Measurements from ENCODE around the gene CAND2.
"Not testable (repeated sequence)": the region's sequence is repeated elsewhere in the genome, so short reads cannot be mapped to it uniquely, and the experiment has no call there.

The CAND2 gene

GRCh38 chr3:12772462-12772861 lies 24.0 kb upstream of the CAND2 start:
- no peak for DNase-seq

GRCh38 chr3:12773030-12773709 lies 23.3 kb upstream of the CAND2 start:
- no peak for DNase-seq

DNA sequence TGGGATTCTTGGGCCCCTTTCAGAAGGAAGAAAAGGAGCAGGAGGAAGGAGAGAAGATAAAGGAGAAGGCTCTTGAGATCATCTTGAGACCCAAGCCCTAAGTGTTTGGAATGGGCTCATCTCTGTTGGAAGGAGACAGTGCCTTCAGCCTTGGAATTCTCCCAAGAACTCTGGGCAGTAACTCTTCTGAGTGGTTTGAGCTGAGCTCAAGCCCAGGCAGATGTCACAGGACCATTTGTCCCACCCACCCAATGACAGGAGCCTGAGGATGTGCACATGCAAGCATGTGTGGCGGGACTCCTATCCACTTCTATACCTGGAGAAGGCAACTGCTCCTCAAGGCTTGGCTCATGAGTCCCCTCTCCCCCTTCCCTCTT lies 22.8 kb upstream of the CAND2 start:
- no peak for DNase-seq

GRCh38 chr3:12774619-12775018 lies 21.9 kb upstream of the CAND2 start:
- DNase-seq: no peak

GRCh38 chr3:12775226-12775625 lies 21.3 kb upstream of the CAND2 start:
- no peak for DNase-seq

- not testable (repeated sequence) for DNase-seq
Observed at GRCh38 chr3:12775970-12776369, 20.5 kb upstream of the CAND2 start.

- DNase-seq: no peak
Observed at GRCh38 chr3:12777171-12777570, 19.3 kb upstream of the CAND2 start.

GRCh38 chr3:12780751-12781150 lies 15.7 kb upstream of the CAND2 start:
- no peak for DNase-seq

- DNase-seq: no peak
Observed at GRCh38 chr3:12782172-12782815, 14.2 kb upstream of the CAND2 start.

DNA sequence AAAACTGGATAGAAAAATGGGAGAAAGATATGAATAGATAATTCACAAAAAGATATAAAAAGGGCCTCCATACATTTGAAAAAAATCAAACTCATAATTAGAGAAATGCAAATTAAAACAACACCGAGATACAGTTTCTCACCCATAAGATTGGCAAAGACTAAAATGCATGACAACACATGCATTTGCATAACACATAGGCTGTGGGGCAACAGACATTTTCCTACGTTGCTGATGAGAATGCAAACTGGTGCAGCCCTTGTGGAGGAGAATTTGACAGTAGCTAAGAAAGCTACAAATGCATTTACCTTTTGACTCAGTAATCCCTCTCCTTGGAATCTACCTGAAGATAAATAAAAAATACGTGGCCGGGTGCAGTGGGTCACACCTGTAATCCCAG lies 11.4 kb upstream of the CAND2 start:
- no peak for DNase-seq

DNA sequence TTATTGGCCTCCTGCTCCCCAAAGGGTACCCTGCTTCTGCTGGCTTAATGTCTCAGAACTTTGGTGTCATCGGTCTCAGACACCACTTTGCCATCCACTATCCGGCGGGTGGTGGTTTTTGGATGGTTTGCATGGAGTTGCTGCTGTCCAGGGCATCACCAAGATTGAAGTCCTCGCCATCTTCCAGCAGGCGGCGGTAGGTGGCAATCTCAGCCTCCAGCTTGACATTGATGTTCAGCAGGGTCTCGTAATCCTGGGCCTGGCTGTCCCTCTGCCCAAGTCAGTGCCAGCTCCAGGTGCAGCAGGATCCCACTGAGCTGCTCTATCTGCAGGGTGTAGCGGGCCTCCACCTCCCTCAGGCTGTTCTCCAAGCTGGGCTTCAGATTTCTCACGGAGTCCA lies 9.1 kb upstream of the CAND2 start:
- peak; percentile 49 for DNase-seq

DNA sequence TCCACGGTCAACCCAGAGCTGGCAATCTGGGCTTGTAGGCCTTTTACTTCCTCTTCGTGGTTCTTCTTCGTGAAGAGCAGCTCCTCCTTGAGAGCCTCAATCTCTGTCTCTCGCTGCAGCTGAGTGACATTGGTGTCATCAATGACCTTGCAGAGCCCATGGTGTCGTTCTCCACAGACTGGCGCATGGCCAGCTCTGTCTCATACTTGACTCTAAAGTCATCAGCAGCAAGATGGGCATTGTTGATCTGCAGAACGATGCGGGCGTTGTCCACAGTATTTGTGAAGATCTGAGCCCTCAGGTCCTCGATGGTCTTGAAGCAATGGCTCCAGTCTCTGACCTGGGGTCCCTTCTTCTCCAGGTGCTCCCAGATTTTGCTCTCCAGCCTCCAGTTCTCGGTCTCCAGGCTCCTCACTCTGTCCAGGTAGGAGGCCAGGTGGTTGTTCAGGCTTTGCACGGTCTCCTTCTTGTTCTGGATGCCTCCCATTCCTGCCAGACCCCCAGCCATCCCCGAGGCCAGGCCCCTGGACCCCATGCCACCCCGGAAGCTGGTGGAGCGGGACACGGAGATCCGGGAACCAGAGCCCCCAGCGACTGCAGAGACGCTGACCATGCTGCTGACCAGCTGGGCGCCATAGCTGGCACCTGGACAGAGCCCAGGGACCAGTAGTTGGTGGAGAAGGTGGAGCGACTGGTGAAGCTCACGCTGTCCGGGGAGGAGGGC lies 8.4 kb upstream of the CAND2 start:
- not testable (repeated sequence) for DNase-seq

DNA sequence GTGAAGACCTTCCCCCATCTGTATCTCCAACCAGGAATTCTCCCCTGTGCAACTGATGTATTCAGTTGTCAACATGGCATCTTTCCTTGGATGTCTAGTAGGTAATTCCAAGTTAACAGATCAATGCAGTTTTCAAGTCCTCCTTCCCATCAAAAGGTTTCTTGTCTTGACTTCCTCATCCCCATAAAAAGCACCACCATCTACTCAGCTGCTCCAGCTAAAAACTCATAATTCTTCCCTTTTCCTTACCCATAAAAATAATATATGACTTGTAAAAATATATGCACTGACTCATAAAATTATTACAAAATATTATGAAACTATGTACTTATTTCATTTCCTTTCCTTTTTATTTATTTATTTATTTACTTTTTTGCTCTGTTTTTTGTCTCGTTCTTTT lies 5.0 kb upstream of the CAND2 start:
- DNase-seq: no peak

DNA sequence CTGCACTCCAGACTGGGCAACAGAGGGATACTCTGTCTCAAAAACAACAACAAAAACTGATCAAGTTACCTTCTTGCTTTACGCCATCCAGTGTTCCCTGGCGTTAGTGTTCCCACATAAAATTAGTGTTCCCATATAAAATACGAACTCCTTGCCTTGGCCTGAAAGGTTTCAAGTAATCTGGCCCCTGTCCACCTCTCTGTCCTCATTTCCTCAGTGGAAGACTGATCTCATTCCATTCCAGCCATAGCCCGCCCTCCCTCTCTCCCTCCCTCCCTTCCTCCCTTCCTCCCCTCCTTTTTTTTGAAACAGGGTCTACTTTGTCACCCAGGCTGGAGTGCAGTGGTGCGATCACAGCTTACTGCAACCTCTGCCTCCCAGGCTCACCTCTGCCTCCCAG lies 2.8 kb upstream of the CAND2 start:
- no peak for DNase-seq

GRCh38 chr3:12797124-12797891 lies 828 bp downstream of the CAND2 start:
- DNase-seq: no peak

- DNase-seq: no peak
Observed at GRCh38 chr3:12797892-12798558, 1.5 kb downstream of the CAND2 start.

DNA sequence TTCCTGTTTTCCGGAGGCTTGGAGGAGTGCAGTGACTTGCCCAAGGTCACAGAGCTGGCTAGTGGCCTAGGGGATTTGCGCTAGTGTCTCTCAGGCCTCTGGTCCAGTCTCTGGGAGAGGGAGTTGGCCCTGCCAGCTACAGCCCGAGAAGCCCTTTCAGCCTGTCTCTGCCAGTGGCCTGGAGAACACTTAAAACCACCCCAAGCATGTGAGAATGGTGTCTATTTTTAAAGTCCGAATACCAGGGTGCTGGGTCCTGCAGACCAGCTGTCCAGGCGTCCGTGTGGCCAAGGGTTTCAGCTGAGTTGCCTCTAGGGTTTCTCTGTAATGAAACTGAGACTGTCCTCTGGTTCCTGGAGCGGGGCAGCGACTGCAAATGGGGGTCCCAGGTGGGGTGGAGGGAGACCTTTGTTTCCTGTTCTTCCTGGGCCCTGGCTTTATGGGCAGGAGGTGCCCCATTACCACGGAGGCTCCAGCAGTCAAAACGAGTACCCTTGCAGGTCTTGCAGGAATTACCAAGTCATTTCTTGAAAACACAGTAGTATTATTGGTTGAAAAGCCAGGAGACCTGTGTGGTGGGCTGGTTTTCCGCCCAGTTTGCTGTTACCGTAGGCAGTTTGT lies 2.2 kb downstream of the CAND2 start:
- no peak for DNase-seq

DNA sequence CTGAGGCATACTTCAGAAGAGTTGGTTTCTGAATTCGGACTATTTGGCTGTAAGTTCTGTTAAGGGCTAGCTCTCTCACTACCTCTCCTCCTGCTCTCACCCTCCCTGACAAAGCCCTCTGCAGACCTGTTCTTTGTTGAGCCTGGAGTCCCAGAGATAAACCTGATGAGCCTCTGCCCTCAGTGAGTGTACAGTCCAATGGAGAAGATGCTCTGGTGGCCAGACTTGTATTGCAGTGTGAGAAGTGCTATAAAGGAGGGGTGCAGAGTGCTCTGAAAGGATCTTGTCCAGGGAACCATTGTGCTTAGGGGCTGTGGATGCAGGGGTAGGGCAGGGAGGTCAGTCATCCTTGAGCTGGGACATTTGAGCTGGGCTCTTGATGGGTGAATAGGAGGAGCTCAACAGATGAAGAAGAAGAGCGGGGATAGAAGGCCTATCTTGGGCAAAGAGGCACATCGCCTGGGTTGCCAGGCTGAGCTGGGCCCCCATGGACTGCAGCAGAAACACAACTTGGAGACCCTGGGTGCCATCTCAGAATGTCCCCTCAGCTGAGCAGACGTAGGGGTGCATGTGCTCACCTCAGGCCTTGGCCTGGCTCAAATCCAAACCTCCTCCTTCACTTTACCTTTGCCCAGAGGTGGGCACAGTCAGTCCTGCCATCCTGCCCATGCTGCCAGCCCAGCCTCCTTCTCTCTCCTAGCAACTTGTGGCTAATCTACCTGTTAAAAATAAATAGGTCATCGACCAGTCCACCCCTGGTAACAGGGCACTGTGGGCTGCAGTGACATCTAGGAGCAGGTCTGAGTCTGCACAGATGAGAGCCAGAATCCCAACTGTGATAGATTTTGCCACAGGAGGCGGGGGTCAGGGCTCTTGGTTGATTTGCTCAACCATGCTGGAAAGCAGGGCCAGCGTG lies 3.3 kb downstream of the CAND2 start:
- no peak for DNase-seq

DNA sequence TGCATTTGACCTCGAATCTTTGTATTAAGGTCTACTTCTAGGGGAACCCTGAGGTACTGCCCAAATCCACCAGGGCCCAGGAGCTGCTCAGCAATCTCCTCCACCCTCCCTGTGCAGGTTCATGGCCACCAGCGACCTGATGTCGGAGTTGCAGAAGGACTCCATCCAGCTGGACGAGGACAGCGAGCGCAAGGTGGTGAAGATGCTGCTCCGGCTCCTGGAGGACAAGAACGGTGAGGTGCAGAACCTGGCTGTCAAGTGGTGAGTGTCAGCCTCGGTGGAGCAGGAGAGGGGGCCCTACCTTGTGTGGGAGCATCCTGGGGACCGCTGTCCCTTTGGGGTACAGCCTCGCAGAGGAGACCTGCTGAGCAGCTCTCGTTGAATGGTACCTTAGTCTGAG lies 6.9 kb downstream of the CAND2 start:
- DNase-seq: no peak

- DNase-seq: no peak
Observed at GRCh38 chr3:12807066-12807465, 10.6 kb downstream of the CAND2 start.

DNA sequence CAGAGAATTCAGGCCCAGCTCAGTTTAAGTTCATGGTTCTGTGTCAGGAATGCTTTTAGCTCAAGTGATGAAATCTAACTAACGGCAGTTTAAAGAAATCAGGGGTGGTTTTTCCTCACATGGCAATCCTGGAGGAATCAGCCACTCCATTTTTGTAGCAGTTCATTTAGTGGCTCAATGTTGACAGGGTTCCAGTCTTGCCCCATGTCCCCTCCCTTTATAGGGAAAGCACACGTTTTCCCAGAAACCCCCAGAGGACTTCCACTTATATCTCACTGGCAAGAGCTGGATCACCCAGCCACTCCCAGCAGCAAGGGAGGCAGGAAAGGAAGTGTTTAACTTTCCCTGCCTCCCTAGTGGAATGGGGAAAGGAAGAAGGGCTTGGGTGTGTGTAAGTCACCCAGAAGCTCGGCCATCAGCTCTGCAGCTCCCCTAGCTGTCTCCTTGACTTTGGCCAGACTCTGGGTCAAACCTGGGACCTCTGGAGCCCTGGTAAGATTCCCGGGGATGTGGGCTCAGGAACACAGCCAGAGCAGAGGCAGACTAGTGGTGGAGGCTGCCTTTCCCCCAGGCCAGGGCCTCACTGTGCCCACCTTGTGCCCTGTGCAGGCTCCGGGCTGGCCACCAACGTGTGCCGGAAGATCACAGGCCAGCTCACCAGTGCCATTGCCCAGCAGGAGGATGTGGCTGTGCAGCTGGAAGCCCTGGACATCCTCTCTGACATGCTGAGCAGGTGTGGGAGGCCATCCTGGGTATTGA lies 11.3 kb downstream of the CAND2 start:
- no peak for DNase-seq
